ENCODE results near the gene COA6.

COA6 gene

GRCh38 chr1:234413990-234414389 lies 40.7 kb downstream of the COA6 start:
- DNase-seq = no peak

DNA sequence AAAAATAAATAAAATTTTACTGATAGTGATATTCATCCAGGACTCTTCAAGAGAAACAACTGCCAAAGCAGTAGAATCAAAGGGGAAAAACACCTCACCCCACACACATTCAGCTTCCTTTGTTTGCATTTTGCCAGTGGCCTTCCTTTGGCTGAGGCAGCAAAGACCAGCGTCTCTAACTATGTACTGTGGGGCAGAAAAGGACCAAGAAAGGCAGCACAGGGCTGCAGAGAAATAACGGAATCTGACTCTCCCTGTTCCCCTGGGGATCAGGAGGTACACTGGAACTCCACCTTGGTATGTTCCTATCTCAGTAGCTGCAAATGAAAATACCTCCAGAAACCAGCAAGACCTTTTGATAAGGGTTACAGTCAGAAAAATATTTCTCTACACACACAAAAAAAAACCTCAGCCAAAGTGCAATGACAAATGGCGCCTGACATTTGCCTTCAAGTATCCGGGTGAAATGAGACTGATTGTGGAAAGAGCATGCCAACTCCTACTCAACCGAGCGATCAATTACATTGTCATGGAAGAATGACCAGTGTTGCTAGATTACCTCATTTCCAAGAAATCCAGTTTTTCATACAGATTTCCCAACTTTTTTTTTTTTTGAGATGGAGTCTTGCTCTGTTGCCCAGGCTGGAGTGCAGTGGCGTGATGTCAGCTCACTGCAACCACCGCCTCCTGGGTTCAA lies 54.8 kb downstream of the COA6 start:
- no peak for DNase-seq

GRCh38 chr1:234429434-234429806 lies 56.2 kb downstream of the COA6 start:
- no peak for DNase-seq

DNA sequence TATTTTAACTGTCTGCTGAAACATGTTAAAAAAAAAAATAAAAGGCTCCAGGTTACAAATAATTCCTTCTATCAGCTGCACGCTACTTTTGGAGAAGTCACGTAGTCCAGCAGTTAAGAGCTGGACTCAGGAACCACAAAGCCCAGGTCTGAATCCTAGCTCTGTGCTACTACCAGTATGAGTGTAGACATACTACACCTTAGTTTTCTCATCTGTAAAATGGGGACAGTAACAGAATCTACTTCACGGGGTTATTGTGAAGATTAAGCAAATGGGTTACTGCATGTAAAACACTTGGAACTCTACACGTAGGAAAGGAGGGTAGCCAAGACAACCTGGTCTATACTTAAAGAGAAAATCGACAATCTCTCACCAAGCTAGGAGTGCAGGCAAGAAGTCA lies 57.4 kb downstream of the COA6 start:
- DNase-seq = no peak

DNA sequence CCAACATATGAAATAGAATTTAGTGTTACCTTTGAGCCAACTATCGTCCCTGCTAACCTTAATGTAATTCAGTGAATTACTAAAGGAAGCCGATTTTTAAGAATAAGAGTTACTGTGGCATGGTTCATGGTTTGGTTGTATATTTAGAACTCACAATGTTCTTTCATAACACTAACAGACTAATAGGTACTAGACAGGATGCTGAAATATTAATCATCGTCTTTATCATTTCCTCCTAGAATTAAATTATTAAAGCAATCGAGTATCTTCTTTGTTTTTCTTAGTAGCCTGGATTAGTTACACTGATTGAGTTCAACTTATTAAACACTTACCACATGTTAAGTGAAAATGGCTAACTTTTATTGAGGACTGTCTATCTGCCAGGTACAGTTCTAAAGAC lies 58.0 kb downstream of the COA6 start:
- DNase-seq = no peak

DNA sequence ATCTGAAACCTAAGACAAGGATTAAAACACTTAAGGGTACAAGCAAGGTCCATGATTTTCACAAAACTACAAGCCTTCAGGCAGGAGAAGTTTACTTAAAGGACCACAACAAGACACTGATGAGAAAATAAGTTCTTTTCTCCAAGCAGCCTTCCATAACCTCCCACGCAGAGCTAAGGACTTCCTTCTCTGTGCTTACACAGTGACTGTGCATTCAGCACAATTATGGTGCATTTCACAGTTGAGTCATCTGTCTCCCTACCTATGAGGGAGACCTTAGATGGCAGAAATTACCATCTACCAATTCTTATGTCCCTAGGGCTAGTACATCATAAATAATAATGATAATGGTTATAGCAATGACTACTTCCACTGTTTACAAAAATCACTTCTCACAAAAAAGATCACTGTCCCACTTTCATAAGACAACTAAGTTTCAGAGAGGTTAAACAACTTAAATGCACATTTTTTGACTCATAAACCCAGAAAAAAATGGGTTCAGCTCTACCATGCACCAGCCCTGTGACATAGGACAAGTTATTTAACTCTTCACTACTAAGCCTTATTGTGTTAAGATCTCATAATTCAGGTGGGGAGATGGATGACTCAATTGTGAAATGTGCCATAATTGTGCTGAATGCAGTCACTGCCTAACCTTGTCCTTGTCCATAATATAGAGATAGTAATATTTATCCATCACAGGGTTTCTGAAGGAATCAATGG lies 60.5 kb downstream of the COA6 start:
- no peak for DNase-seq

Data from NCI-H2081 (cell line).